Stimulated activated CD8-positive, alpha-beta memory T cell treated with anti-CD3 and anti-CD28 coated beads, Interleukin-7, amount 100 ng/mL, for 4 hours (primary cell): ENCODE data around the gene AK1.
A peak's percentile ranks its signal among the peaks of the same experiment; 100 is the strongest.

Source experiments
- DNase-seq, 2 donors: peaks; one replicate each; pipeline ENCODE4 v3.0.0-alpha.2; 2020; ENCODE audit warnings: low read depth in 2 of 2

Gene AK1

DNA sequence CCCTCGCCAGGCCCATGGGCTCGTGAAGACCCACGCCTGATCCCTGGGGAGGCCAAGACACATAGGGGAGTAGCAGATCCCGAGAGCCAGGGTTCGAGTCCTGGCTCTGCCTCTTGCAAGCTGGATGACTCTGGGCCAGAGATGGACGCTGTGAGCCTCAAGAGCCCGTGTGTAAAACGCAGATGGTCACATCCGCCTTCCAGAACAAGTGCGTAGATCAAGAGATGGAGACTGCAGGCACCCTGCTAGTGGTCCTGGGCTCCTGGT lies 31.1 kb upstream of the AK1 start:
- DNase-seq, result no peak

DNA sequence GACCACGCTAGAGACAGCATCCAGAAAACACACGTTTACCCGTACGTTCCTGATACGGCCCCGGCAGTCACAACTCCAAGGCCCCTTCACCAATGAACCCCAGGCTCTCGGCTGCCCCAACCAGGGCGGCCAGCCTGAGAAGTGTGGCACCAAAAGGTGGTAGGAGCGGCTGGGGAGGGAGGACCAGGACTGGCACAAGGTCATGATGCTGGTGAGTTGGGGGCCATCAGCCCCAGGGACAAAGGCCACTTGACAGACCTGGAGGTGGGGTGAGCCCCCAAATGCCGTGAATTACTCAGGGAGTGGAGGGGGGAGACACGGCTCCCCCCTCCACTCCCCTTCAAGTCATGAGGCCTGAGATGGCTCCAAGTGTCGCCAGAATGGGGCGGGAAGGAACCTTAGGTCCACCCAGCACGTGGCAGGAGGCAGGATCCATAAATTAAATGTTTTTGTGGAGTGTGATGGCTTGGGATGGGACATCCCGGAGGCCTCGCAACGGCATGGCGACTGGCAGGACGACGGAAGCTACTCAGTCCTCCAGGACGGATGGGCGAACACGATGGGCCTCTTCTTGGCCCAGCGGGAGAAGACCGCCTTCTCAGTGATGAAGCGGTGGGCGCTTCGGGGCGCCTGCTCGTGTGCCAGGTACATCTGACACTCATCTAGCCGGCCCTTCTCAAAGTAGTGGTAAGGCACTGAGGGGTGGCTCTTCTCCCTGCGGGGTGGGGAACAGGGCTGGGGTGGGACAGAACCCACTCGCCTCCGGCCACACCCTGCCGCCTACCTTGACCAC lies 30.6 kb upstream of the AK1 start:
- no peak for DNase-seq

DNA sequence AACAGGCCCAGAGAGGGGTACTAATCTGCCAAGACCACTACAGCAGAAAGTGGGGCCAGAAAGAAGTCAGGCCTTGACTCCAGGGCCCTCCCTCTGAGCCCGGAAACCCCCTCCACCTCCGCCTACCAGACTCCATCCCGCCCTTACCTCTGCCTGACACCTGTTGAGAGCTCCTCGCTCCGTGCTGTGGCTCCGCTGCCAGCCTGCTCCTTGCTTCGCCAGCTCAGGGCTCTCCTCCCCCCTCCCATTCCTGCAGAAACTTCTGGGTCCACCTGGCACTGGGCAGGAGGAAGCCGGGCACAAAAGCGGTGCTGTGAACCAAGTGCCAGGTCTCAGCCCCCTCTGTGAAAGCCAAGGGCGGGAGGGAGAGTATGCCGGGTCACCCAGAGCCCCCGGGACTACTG lies 28.3 kb upstream of the AK1 start:
- DNase-seq, result peak in 1 of 2 donors; percentile 56

GRCh38 chr9:127905004-127905728 lies 27.7 kb upstream of the AK1 start:
- peak in 1 of 2 donors; percentile 45 for DNase-seq

DNA sequence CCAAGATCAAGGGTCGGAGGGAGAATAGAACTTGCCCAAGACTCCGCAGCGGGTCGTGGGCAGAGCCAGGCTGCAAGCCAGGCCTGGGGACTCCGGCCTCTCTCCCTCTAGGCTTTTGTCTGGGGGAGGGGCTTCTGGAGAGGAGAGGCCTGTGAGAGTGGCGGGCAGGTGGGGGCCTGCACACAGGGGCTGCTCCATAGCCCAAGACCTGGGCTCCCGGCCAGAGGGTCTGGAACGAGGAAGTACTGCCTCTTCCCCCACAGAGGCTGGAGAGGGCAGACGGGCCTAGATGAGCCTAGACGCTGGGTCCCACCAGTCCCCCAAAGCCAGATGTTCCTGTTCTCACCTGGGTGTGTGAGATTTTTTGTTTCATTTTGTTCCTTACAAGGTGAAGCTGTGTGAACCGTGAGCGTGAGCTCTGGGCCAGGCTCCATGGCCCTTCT lies 27.1 kb upstream of the AK1 start:
- no peak for DNase-seq

- peak; percentile 40 to 56 for DNase-seq
Measured at GRCh38 chr9:127903557-127904475, 26.3 kb upstream of the AK1 start.

- peak in 1 of 2 donors; percentile 69 for DNase-seq
Measured at GRCh38 chr9:127899128-127899943, 21.9 kb upstream of the AK1 start, which contains the start of gene ST6GALNAC6. Gene ST6GALNAC6 (minus strand): TSS chr9:127899603. CDS start chr9:127897981, 1,622 bp downstream.

DNA sequence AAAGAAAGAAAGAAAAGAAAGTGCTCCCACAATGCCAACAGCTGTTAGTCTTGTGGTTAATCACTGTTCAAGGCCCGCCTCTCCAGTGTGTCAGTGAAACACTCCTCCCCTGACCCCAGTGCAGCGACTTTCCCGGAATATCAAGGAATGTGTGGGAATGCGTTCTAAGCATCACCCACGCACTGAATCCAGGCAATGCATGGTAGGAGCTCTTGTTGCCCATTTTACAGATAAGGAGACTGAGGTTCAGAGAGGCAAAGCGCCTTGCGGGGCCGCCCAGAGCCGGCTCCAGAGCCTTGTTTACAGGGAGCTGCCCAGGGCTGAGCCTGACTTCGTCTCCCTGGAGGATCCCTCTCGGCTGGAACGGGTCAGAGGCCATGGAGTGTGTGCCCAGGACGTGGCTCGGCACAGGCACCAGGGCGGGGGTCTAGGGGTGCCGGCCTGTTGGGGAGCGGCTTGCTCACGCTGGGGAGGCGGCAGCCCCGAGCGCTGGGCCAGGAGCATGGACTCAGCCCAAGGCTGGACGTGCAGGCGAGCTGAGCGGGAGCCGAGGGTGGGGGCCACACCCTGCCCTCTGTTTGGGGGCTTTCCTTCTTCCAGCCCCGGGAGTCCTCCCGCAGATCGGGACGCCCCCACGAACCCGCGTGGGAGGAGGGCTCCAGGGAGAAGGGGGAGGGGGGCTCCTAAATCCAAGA lies 21.1 kb upstream of the AK1 start:
- DNase-seq, result no peak

DNA sequence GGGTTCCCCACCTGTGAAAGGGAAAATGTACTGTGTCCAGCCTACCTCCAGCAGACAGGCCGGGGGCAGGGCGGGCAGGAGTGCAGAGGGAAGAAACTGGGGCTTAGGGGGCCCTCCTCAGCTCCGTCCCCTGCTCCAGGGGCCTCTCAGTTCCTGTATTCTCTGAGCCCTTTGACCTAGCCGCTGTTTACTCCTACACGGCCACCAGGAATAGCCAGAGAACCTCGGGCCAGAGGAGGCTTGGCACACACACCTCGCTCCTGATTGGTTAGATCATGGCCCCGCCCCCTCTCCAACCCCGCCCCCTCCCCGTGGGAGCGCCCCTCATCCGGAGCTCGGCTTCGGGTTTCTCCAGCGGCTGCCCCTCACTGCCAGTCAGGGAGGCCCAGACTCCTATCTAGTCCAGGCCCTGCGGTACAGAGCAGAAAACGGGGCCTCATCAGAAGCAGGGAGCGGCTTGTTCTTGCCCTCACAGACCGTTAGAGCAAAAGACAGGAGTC lies 19.8 kb upstream of the AK1 start:
- no peak for DNase-seq

DNA sequence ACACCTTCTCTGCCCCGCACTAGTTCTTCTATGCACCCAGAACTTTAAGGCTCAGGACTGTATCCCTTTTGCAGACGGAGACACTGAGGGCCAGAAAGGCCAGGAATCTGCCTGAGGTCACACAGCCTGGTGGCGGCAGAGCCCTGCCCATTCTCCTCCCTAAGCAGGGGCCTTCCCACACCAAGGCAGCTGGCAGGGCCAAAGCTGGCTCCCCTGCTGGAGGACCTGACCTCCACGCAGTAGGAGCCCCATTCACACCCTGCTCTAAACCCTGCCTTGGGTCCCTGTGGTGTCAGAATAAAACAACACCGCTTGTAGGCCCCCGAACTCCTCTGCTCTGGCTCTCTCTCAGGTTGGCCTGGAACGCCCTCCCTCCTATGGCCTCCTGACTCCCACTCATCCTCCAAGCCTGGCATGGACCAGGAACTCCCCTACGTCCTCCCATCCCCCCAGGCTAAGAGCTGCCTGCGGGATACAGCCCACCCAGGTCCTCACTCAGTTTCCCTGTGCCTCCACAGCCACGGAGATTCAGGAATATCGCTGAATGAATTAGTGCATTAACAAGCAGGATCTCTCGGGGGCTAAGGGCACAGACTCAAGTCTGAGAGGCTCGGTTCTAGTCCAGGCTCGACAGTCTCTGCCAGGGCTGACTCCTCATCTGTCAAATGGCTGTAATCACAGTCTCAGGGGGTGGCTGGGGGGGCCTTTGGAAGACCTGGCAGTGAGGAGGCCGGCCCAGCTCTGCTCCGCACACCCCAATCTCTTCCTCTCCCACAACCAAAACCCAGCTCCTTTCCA lies 19.1 kb upstream of the AK1 start:
- DNase-seq, result no peak

- DNase-seq, result no peak
Measured at GRCh38 chr9:127895811-127896210, 18.3 kb upstream of the AK1 start.

GRCh38 chr9:127893392-127893791 lies 15.9 kb upstream of the AK1 start:
- no peak for DNase-seq

GRCh38 chr9:127892831-127893230 lies 15.4 kb upstream of the AK1 start:
- DNase-seq, result no peak

DNA sequence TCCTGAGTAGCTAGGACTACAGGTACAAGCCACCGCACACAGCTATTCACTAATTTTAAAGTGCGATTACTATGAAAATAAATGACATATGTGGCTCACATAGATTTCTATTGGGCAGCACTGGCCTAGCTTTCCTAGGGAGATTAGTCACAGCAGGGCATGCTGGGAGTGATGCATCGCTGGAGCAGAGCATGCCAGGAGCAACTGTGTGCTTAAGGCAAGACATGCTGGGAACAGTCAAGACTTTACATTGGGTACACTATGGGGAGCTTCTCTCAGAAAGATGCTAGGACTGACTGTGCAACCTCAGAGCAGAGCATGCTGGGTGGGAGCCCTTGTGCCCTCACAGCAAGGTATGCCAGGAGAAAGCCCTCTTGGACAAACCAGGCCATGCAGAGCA lies 12.6 kb upstream of the AK1 start:
- no peak for DNase-seq

DNA sequence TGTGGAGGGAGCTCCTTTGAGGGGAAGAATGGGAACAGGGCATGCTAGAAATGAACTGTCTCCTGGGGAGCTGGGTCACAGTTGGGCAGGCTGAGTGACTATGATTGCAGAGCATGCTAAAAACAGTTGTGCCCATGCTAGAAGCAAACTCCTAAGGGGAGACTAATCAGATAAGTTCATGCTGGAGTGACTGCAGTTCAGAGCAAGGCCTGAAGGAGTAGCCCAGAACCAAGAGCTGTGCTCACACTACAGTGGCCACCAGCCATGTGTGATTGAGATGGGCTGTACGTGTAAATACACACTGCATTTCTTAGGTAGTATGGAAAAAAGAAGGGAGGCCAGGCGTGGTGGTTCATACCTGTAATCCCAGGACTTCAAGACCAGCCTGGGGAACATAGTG lies 10.3 kb upstream of the AK1 start:
- no peak for DNase-seq

DNA sequence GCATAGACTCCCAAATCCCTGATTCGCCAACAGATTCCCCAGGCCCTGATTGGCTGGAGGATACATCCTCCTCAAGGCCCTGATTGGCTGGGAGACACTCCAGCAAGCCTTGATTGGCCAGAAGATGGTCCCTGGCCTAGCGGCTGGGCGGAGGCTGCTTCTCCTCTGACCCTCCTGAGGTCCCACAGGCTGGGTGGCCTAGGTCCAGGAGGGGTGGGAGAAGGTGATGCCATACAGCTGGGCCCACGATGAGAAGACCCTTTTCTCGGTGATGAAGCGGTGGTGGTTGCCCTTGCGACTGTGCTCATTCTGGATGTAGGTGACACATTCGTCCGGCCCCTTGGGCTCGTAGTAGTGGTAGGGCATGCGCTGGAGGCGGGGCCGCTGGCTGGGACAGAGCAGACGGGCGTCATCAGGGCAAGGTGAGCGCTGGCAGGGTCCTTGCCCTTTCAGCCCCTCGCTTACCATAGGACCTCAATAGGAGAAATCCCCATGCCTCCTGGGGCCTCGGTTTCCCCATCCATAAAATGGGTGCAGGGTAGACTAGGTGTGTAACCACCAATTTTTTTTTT lies 9.0 kb upstream of the AK1 start:
- no peak for DNase-seq

GRCh38 chr9:127885508-127886281 lies 8.2 kb upstream of the AK1 start:
- DNase-seq, result no peak

- DNase-seq, result no peak
Measured at GRCh38 chr9:127884976-127885490, 7.6 kb upstream of the AK1 start.
